Measurements from ENCODE around the gene CPLX3. TPM values are rescaled to one million over a fixed set of nuclear protein-coding genes. Genes with fewer than 3 reads are reported as not detected.

CPLX3 gene
- polyA plus RNA-seq, 3 donors = 0.12 TPM; not detected in 2

DNA sequence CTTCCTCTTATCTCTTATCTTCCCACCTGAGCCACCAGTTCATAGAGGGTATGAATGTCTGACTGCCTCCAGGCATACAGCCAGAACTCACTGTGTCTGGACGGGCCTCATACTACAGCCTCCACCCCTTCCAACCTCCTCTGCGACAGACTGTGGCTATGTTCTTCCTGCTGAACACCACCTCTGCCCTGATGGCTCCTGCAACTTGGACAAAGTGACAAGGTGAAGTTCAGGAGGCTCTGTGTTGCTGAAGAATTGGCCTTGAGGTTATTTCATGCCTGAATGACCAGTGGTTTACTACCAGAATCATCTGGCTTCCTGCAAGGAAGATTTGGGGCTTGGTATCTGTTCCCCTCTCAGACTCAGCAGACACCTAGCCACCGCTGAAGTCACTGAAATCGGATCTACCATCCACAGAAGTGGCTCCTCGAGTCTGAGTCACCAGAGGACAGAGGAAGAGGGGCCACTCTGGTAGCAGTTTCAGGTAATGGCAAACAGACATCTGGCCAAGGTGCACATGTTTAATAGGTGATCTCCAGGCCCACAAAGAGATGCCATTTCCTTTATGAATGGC lies 30.7 kb downstream of the CPLX3 start:
- Mint-ChIP-seq H3K4me3 (no peak overlapping the region), H3K9me3 (no peaks in the 10 kb centered on the region), H3K27ac (peak overlapping the region in 4 of 7 donors; percentile 30 to 78 (median 49)), H3K36me3 (peaks cover 34 to 56% of the 10 kb centered on the region in 2 donors), H3K4me1 (peaks cover 32% of the 10 kb centered on the region), H3K27me3 (ENCODE audit: low read depth in 3 of 3) (no peaks in the 10 kb centered on the region)
- Histone ChIP-seq H3K4me1 (ENCODE audit: control insufficient read depth in 1 of 2, insufficient read depth in 2 of 2, low read length in 2 of 2) (peaks cover 4 to 14% of the 10 kb centered on the region in 2 donors), H3K27me3 (ENCODE audit: control insufficient read depth in 2 of 2, insufficient read depth in 2 of 2, low read length in 2 of 2) (no peaks in the 10 kb centered on the region), H3K4me3 (replicated peaks in 1 of 3; ENCODE audit: low read depth in 2 of 3, low read length in 3 of 3) (no peak overlapping the region), H3K27ac (ENCODE audit: low read depth in 1 of 2, low read length in 2 of 2) (peak overlapping the region in 1 of 2 donors; percentile 42), H3K79me2 (ENCODE audit: insufficient read depth, low read length) (peaks cover 83% of the 10 kb centered on the region), H2AFZ (ENCODE audit: insufficient read depth, low read depth, low read length, poor library complexity, severe bottlenecking) (no peak overlapping the region), H3K9ac (ENCODE audit: insufficient read depth, low read length, poor library complexity, severe bottlenecking) (no peak overlapping the region), H3K9me3 (replicated peaks in 1 of 2; ENCODE audit: control insufficient read depth in 1 of 2, insufficient read depth in 1 of 2, low read length in 2 of 2) (no peaks in the 10 kb centered on the region), H4K20me1 (ENCODE audit: insufficient read depth, low read length) (peaks cover 99% of the 10 kb centered on the region), H3K36me3 (replicated peaks in 1 of 2; ENCODE audit: control insufficient read depth in 1 of 2, insufficient read depth in 2 of 2, low read length in 2 of 2) (peaks cover 36 to 48% of the 10 kb centered on the region in 2 donors), H3K4me2 (replicated peaks; ENCODE audit: extremely low read depth, low read length, poor library complexity, severe bottlenecking) (no peak overlapping the region)
- intact Hi-C loops (cut with micrococcal nuclease) = no loop called here
- DNase-seq = no peak
- WGBS (ENCODE audit: insufficient coverage) = 63% methylated on average over 2 of the region's 5 CpGs
- TF ChIP-seq, protein P1, sequence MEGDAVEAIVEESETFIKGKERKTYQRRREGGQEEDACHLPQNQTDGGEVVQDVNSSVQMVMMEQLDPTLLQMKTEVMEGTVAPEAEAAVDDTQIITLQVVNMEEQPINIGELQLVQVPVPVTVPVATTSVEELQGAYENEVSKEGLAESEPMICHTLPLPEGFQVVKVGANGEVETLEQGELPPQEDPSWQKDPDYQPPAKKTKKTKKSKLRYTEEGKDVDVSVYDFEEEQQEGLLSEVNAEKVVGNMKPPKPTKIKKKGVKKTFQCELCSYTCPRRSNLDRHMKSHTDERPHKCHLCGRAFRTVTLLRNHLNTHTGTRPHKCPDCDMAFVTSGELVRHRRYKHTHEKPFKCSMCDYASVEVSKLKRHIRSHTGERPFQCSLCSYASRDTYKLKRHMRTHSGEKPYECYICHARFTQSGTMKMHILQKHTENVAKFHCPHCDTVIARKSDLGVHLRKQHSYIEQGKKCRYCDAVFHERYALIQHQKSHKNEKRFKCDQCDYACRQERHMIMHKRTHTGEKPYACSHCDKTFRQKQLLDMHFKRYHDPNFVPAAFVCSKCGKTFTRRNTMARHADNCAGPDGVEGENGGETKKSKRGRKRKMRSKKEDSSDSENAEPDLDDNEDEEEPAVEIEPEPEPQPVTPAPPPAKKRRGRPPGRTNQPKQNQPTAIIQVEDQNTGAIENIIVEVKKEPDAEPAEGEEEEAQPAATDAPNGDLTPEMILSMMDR (IDR thresholded peaks at IDR 0.05) = no peak

DNA sequence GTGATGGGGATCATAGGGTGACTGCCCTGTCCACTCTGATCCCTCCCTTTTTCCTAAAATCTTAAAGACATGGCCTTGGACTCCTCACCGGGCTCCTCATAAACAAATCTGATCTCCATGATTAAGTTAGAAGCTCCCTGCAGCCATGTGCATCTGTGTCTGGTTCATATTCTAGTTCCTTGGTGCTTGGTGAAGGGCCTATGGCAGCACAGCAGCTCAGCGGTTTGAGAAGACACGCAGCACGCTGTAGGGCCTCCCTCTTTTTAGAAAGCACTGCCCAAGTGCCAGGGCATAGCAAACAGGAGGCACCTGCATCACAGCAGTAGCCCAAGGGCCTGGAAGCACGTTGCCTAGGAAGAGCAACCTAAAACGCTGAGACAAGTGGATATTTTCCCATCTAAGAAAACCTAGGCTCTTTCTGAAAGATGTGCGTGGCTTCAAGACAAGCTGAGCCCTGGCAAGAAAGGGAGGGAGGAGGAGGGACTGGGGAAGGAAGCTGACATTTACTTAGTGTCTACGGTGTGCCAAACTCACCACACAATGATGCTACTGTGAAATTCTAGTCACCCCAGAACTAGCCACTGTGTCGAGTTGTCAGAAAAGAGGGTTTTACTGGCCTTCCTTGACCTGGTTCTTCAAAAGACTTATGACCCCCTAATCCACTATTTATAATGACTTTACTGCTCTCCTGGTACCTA lies 31.4 kb downstream of the CPLX3 start:
- no peak for DNase-seq
- no peak overlapping the region for H3K9ac ChIP-seq (ENCODE audit: insufficient read depth, low read length, poor library complexity, severe bottlenecking)
- intact Hi-C loops (cut with micrococcal nuclease) = no loop called here

More for the DNA sequence above, 31.4 kb downstream of the CPLX3 start:
- Mint-ChIP-seq H3K4me1 (peaks cover 32% of the 10 kb centered on the region), H3K27ac (peak overlapping the region in 5 of 7 donors; percentile 30 to 78 (median 53)), H3K4me3 (no peak overlapping the region), H3K27me3 (ENCODE audit: low read depth in 3 of 3) (no peaks in the 10 kb centered on the region), H3K36me3 (peaks cover 28 to 50% of the 10 kb centered on the region in 2 donors), H3K9me3 (no peaks in the 10 kb centered on the region)
- peaks cover 4 to 14% of the 10 kb centered on the region in 2 donors for H3K4me1 ChIP-seq (ENCODE audit: control insufficient read depth in 1 of 2, insufficient read depth in 2 of 2, low read length in 2 of 2)
- H2AFZ ChIP-seq (ENCODE audit: insufficient read depth, low read depth, low read length, poor library complexity, severe bottlenecking) = no peak overlapping the region
- H3K36me3 ChIP-seq (replicated peaks in 1 of 2; ENCODE audit: control insufficient read depth in 1 of 2, insufficient read depth in 2 of 2, low read length in 2 of 2) = peaks cover 30 to 41% of the 10 kb centered on the region in 2 donors
- no peaks in the 10 kb centered on the region for H3K9me3 ChIP-seq (replicated peaks in 1 of 2; ENCODE audit: control insufficient read depth in 1 of 2, insufficient read depth in 1 of 2, low read length in 2 of 2)
- peaks cover 86% of the 10 kb centered on the region for H3K79me2 ChIP-seq (ENCODE audit: insufficient read depth, low read length)
- no peaks in the 10 kb centered on the region for H3K27me3 ChIP-seq (ENCODE audit: control insufficient read depth in 2 of 2, insufficient read depth in 2 of 2, low read length in 2 of 2)
- H4K20me1 ChIP-seq (ENCODE audit: insufficient read depth, low read length) = peaks cover 99% of the 10 kb centered on the region
- TF ChIP-seq, protein P1 (IDR thresholded peaks at IDR 0.05) = no peak
- no peak overlapping the region for H3K4me2 ChIP-seq (replicated peaks; ENCODE audit: extremely low read depth, low read length, poor library complexity, severe bottlenecking)
- 97% methylated on average over 6 of the region's 9 CpGs for WGBS (ENCODE audit: insufficient coverage)
- H3K27ac ChIP-seq (ENCODE audit: low read depth in 1 of 2, low read length in 2 of 2) = peak overlapping the region in 1 of 2 donors; percentile 42
- no peak overlapping the region for H3K4me3 ChIP-seq (replicated peaks in 1 of 3; ENCODE audit: low read depth in 2 of 3, low read length in 3 of 3)
